B cell (primary cell): Measurements from ENCODE around the gene HACD1.

ENCODE experiments used
- EZH2 ChIP-seq: IDR thresholded peaks from 2 replicates; pipeline ENCODE4 v1.6.1; 2012; ENCODE audit warnings: borderline replicate concordance, low read depth, mild to moderate bottlenecking, moderate library complexity, low read length; ENCODE audit not compliant: insufficient read depth, poor library complexity, severe bottlenecking
- TF ChIP-seq, protein P1 (sequence below): fragments of 200-600 bp; IDR thresholded peaks from one replicate; pipeline ENCODE4 v1.8.0; 2022; ENCODE audit warnings: antibody characterized with exemption, mild to moderate bottlenecking

DNA sequence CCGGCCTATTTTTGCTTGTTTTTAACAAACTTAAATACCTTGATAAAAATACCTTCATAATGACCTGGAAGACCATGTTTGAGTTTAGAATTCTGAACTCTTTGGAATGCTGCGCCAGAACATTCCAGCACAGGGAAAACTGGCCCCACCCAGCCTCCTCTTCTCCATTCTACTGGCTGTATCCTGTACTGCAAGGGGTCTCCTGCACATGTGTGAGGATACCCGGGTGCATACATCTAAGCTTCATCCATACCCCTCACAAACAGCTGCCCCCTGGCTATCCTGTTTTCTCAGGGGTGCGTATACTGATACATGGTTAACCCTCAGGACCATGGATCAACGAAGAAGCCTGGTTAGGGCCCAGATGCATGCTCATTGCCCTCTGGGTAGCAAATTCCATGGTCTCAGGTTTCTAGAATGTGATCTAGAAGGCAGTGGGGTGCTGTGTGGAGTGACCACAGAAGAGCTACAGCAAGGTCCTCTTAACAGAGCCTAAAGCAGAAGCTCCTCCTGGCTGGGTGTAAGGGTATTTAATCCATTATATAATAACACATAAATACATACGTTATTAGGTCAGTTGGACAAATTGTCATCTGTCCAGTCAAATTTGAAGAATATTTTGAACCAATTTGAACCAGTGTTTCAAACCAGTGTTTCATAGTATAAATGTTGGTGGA lies 26.1 kb downstream of the HACD1 start:
- TF ChIP-seq, protein P1, sequence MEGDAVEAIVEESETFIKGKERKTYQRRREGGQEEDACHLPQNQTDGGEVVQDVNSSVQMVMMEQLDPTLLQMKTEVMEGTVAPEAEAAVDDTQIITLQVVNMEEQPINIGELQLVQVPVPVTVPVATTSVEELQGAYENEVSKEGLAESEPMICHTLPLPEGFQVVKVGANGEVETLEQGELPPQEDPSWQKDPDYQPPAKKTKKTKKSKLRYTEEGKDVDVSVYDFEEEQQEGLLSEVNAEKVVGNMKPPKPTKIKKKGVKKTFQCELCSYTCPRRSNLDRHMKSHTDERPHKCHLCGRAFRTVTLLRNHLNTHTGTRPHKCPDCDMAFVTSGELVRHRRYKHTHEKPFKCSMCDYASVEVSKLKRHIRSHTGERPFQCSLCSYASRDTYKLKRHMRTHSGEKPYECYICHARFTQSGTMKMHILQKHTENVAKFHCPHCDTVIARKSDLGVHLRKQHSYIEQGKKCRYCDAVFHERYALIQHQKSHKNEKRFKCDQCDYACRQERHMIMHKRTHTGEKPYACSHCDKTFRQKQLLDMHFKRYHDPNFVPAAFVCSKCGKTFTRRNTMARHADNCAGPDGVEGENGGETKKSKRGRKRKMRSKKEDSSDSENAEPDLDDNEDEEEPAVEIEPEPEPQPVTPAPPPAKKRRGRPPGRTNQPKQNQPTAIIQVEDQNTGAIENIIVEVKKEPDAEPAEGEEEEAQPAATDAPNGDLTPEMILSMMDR = no peak
- TF ChIP-seq EZH2 = no peak
